ENCODE data around the gene PARD3B.

PARD3B gene

GRCh38 chr2:205640716-205641115 lies 1095.4 kb downstream of the PARD3B start:
- no peak overlapping the region for H3K27ac ChIP-seq (ENCODE audit: low read length)
- H3K4me3 ChIP-seq (ENCODE audit: low read depth in 1 of 2, low read length in 2 of 2) = no peak overlapping the region
- H2AFZ ChIP-seq (ENCODE audit: low read depth, low read length) = no peak overlapping the region
- ATAC-seq (ENCODE audit: insufficient read depth, low read depth) (no peak), DNase-seq (no peak)
- H3K9ac ChIP-seq (ENCODE audit: low read depth, low read length) = no peak overlapping the region
- no peaks in the 10 kb centered on the region for H3K27me3 ChIP-seq (ENCODE audit: insufficient read depth, low read length, poor library complexity)
- no peaks in the 10 kb centered on the region for H3K79me2 ChIP-seq (ENCODE audit: insufficient read depth, low read length)
- no peaks in the 10 kb centered on the region for H4K20me1 ChIP-seq (ENCODE audit: insufficient read depth, low read length)
- H3K36me3 ChIP-seq (ENCODE audit: insufficient read depth, low read length) = no peaks in the 10 kb centered on the region
- H3K4me2 ChIP-seq (ENCODE audit: insufficient read depth, low read length) = no peak overlapping the region
- peaks cover 3% of the 10 kb centered on the region for H3K9me3 ChIP-seq (ENCODE audit: insufficient read depth, low read length, severe bottlenecking)
- H3K4me1 ChIP-seq (ENCODE audit: insufficient read depth, low read length) = no peaks in the 10 kb centered on the region
- TF ChIP-seq CTCF (IDR thresholded peaks at IDR 0.05; ENCODE audit: borderline replicate concordance, extremely low read depth, low read length, poor library complexity, severe bottlenecking) (no peak), EZH2 (IDR thresholded peaks at IDR 0.05; ENCODE audit: borderline replicate concordance, low read depth, low read length, severe bottlenecking) (no peak)

GRCh38 chr2:205642599-205643356 lies 1097.5 kb downstream of the PARD3B start:
- TF ChIP-seq CTCF (IDR thresholded peaks at IDR 0.05; ENCODE audit: borderline replicate concordance, extremely low read depth, low read length, poor library complexity, severe bottlenecking) (no peak), EZH2 (IDR thresholded peaks at IDR 0.05; ENCODE audit: borderline replicate concordance, low read depth, low read length, severe bottlenecking) (no peak)
- Histone ChIP-seq H3K4me3 (ENCODE audit: low read depth in 1 of 2, low read length in 2 of 2) (no peak overlapping the region), H3K36me3 (ENCODE audit: insufficient read depth, low read length) (no peaks in the 10 kb centered on the region), H3K9me3 (ENCODE audit: insufficient read depth, low read length, severe bottlenecking) (peaks cover 3% of the 10 kb centered on the region), H3K27ac (ENCODE audit: low read length) (no peak overlapping the region), H2AFZ (ENCODE audit: low read depth, low read length) (no peak overlapping the region), H3K79me2 (ENCODE audit: insufficient read depth, low read length) (no peaks in the 10 kb centered on the region), H3K27me3 (ENCODE audit: insufficient read depth, low read length, poor library complexity) (no peaks in the 10 kb centered on the region), H3K4me1 (ENCODE audit: insufficient read depth, low read length) (no peaks in the 10 kb centered on the region), H4K20me1 (ENCODE audit: insufficient read depth, low read length) (no peaks in the 10 kb centered on the region), H3K9ac (ENCODE audit: low read depth, low read length) (no peak overlapping the region), H3K4me2 (ENCODE audit: insufficient read depth, low read length) (no peak overlapping the region)
- DNase-seq = no peak
- ATAC-seq (ENCODE audit: insufficient read depth, low read depth) = no peak

GRCh38 chr2:205643391-205643885 lies 1098.2 kb downstream of the PARD3B start:
- no peaks in the 10 kb centered on the region for H3K4me1 ChIP-seq (ENCODE audit: insufficient read depth, low read length)
- no peak overlapping the region for H3K27ac ChIP-seq (ENCODE audit: low read length)
- H3K9ac ChIP-seq (ENCODE audit: low read depth, low read length) = no peak overlapping the region
- DNase-seq (no peak), ATAC-seq (ENCODE audit: insufficient read depth, low read depth) (no peak)
- H3K4me3 ChIP-seq (ENCODE audit: low read depth in 1 of 2, low read length in 2 of 2) = no peak overlapping the region
- no peak overlapping the region for H2AFZ ChIP-seq (ENCODE audit: low read depth, low read length)
- no peaks in the 10 kb centered on the region for H4K20me1 ChIP-seq (ENCODE audit: insufficient read depth, low read length)
- no peak for TF ChIP-seq EZH2 (IDR thresholded peaks at IDR 0.05; ENCODE audit: borderline replicate concordance, low read depth, low read length, severe bottlenecking)
- no peak for TF ChIP-seq CTCF (IDR thresholded peaks at IDR 0.05; ENCODE audit: borderline replicate concordance, extremely low read depth, low read length, poor library complexity, severe bottlenecking)
- H3K4me2 ChIP-seq (ENCODE audit: insufficient read depth, low read length) = no peak overlapping the region
- no peaks in the 10 kb centered on the region for H3K79me2 ChIP-seq (ENCODE audit: insufficient read depth, low read length)
- no peaks in the 10 kb centered on the region for H3K36me3 ChIP-seq (ENCODE audit: insufficient read depth, low read length)
- no peaks in the 10 kb centered on the region for H3K27me3 ChIP-seq (ENCODE audit: insufficient read depth, low read length, poor library complexity)
- peaks cover 3% of the 10 kb centered on the region for H3K9me3 ChIP-seq (ENCODE audit: insufficient read depth, low read length, severe bottlenecking)

Measured in DND-41 (cell line).